ENCODE measurements around the gene HRAS.
A peak's percentile ranks its signal among the peaks of the same experiment; 100 is the strongest.

The HRAS gene

DNA sequence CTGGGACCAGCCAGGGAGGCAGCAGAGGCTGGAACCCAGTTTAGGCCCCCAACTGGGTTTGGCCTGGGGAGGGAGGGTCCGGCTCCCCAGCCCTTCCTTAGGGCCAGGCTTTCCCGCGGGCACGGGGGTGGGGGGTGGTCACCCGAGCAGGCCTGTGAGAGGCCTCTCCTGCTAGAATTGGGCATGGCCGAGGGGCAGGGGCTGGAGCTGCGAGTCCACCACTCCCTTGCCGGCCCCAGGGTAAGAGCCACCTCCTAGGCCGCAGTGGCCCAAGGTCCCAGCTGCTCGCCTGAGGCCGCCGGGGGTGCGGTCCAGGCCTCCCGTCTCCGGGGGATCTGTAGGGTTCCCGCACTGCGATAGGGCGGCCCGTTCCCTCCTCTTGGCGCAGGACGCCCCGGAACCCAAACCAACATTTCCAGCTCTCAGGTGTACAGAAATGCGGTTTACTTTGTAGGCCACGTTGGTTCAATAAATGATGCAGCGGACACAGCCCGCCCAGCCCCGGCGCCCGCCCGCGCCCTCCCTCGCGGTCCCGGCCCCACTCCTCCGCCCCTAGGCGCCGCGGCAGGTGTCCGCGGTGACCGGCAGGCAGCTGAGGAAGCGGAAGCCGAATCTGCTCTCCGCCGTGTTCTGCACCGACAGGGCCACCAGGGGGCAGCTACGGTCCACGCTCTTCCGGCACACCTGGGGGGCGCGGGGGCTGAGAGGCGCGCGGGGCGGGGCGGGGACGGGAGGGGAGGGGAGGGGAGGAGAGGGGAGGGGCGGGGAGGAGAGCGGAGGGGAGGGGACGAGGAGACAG is 19.3 kb upstream of the HRAS start:
- peak in 14 of 56 donors; percentile 10 to 66 (median 33) for DNase-seq

- no peak for DNase-seq
These were observed 18.6 kb upstream of the HRAS start for GRCh38 chr11:553988-554340.

DNA sequence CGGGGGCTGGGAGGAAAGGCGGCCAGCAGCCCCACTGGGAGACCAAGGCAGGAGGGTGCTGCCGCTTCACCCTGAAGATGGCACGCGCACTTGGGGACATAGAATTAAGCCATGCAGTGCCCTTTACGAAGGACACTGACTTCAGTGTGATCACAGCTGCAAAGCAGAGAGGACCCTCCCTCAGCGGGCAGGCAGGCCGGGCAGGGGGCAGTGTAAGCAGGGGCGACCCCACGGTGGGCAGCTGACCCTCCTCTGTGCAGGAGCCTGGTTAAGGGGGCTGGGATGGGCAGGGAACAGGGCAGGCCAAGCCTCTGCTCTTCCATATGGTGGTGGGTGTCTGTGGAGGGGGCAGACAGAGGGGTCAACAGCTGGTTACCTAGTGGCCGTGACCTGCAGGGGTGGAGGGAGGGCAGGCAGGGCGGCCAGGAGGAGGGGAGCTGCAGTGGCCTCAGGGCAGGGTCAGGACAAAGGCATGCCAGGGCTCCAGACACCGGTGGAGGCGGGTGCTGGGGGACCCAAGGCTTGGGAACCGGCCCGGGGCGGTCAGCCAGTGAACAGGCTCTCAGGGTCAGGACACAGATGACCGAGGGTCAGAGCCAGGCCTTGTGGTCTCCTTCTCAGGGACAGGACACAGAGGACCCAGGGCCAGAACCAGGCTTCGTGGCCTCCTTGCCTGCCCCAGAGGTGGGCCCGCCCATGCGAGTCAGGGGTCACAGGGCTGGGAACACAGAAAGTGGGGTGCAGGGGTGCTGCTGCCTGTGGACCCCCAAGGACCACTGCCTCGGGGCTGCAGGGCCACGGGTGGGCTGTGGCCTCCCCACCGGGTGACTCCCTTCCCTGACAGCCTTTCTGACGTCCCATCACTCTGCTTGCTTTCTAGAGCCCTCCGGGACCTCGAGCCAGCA is 18.0 kb upstream of the HRAS start:
- DNase-seq = no peak

- DNase-seq = no peak
These were observed 16.2 kb upstream of the HRAS start for GRCh38 chr11:551596-551995.

DNA sequence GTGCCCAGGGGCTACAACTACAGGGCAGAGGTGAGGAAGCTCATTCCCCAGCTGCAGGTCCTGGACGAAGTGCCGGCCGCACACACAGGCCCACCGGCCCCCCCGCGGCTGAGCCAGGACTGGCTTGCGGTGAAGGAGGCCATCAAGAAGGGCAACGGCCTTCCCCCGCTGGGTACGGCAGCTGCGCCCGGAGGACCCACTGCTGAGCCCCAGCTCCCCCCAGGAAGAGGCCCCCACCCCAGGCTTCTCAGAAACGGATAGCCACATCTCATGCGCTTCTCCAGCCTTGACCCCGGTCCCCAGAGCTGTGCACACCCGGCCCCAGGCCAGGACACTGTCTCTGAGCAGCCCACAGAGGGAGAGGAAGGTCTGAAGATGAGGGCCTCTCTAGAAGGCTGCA is 15.8 kb upstream of the HRAS start:
- no peak for DNase-seq

DNA sequence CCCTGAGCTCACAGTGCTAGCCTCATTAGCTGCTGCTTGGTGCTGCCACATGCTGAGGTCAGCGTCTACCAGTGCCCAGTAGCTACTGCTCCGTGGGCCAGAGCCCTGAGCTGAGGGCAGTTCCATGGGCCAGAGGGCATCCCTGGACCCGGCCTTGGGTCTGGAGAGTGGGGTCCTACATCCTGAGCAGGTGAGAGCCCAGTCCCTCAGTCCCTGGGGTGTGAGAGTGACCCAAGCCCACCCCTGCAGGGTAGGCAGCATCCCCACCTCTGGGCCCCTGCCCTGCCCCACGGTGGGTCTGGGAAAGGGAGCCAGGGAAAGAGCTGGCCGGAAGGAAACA is 15.3 kb upstream of the HRAS start:
- DNase-seq = no peak

- DNase-seq = no peak
These were observed 14.8 kb upstream of the HRAS start for GRCh38 chr11:550021-550745.

DNA sequence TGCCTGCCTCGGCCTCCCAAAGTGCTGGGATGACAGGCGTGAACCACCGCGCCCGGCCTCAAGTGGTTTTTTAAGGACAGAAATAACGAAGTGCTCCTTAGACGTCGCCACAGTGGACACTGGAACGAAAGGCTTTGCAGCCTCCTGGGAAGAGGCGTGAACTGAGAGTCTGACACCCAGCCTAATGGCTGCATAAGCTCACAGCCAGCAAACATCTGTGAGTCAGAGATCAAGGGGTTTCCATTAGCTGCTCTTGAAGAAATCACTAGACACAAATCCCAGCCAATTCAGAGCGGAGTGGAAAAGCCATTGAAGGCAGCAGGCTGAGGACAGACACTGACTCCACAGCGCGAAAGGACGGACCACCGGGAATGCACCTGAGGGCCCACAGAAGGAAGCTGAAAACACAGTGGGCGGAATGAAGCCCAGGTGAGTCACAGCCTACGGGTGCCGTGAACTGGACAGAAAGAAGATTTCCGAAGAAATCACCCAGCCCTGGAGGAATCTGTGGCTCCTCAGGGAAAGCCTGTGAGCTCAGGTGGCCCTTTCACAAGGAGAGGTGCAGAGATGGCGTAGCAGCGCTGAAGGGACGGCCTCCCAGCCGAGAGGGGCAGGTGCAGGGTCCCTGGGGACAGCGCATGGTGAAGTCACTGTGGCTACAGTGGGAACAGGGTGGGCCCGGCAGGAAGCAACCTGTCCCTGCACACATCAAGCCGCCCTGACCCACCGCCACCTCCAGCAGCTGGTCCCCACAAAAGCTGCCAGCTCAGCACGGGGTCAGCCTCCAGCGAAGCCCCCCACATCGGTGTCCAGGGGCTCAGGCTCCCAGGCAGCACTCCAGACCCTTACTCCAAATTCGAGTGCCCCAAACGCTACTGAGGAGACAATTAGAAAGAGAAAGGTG is 13.6 kb upstream of the HRAS start:
- no peak for DNase-seq

- DNase-seq = no peak
These were observed 9.8 kb upstream of the HRAS start for GRCh38 chr11:545171-545570.

GRCh38 chr11:544817-545166 is 9.4 kb upstream of the HRAS start:
- DNase-seq = no peak

- no peak for DNase-seq
These were observed 6.1 kb upstream of the HRAS start for GRCh38 chr11:541433-541885.

DNA sequence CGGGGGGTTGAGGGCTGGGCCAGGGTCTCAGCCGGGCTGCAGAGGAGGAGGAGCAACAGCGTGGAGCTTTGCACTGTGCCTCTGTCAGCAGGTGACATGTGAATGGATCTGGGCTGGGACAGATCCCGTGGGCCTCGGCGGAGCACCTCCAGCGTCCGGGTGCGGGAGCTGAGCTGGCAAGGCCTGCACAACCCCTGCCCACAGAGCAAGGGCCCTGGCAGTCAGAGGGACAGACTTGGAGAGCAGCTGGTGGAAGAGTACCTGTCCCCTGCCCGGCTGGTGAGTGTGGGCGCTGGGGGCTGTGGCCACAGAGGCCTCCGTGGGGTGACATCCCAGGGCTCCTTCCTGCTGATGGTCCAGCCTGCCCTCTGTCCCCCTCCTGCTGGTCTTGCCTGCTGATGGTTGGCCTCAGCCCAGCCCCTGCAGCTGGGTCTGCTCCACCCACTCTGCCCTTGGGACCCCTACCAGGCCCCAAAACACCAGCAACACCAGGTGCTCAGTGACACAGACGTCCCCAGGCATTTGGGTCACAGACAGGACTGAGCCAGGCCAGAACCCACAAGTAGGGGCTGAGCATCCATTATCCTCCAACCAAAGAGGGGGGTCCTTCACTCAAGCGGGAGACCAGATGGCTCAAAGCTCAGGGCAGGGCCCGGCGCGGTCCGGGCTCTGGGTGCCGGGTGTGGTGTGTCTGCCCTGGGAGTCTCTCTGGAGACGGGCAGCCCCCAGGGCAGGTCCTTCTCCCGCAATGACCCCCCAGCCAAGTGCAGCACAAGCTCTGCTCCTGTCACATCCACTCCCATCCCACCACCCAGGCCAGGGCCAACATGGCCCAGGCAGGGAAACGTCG is 5.4 kb upstream of the HRAS start:
- no peak for DNase-seq

- no peak for DNase-seq
These were observed 4.7 kb upstream of the HRAS start for GRCh38 chr11:539971-540481.

DNA sequence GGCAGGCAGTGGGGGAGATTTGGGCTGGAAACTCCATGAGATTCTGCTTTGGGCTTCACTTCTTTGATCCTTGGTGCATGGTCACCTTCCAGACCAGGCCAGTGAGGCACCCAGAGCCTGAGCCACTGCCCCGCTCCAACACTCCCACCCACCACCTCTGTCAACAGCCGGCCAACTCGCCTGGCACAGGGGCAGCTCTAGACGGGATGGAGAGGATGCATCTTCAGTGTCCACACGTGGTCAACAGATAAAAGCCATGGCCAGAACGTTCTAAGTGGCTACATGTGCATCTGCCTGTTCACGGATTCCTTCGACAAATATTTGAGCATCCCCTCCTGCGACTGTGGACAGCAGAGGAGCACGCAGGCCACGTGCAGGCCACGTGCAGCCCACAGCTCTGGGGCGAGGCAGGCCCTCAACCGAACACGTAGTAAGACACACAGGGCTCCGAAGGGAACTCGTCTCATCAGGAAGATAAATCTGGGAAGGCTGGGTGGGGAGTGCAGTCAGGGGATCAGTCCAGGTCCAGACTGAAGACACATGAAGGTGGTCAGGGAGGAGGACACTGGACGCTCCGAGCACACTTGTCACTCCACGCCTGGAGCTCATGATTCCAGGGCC is 3.2 kb upstream of the HRAS start:
- DNase-seq = no peak

GRCh38 chr11:537622-538430 is 2.5 kb upstream of the HRAS start:
- DNase-seq = peak in 1 of 56 donors; percentile 67

DNA sequence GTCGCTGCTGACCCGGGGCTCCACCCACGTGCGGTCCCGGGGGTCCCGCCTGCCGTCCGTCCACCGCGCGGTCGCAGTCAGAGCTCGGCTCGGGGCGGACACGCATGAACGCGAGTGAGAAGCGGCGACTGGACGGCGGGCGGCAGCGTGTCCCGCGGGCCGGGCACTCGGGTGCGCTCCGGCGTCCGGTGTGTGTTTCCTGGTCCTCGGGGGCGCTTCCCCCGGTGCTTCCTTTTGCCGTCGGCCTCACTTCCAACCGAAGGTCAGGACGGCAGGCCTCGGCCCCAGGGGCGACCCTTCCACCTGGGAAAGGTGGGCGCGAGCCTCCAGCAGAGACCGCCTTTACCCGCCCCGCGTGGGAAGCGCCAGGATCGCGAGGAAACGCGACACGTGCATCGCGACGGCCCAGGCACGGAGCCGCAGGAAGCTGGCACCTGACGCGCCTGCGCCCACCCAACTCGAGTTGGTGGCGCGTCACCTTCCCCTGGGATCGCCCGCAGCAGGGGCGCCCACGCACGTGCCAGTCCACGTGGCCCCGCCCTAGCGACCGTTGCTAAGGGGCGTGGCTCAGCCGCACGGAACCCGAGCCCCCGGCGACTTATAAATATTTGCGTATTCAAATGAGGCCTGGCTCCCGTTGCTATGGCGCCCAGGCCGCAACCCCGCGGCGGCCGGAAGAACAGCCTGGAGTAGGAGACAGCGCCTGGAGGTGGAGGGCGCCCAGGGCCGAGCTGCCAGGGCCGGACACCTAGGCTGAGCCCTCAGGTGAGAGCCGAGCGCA is 1.7 kb upstream of the HRAS start, which contains the start of gene LRRC56:
Gene LRRC56 (plus strand): TSS at position 687 of the 781 bp plus-strand sequence. CDS start 3,158 bp downstream, outside the sequence.
- DNase-seq = peak in 40 of 56 donors; percentile 14 to 86 (median 55)

DNA sequence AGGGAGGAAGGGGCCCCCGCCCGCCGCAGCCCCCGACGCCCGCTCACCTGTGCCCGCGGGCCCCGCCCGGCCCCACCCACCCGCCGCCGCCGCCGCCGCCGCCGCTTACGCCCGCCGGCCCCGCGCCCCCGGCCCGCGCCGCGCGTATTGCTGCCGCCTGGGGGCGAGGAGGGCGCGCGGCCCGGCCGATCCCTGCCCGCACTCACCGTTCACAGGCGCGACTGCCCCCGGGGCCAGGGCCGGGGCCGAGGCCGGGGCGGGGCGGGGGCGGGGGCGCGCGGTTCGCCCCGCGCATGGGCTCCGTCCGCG is 212 bp downstream of the HRAS start:
- no peak for DNase-seq

Data from nucleus accumbens (tissue), 56 donors.